ENCODE data around the gene TRMT11. TPM values are rescaled to one million over a fixed set of nuclear protein-coding genes. Genes with fewer than 3 reads are reported as not detected.

The TRMT11 gene
- total RNA-seq, 4 donors from 2014 or later: 23.6 to 152 (median 28.9) TPM

- H3K36me3 ChIP-seq: no peaks in the 10 kb centered on the region
- no peak overlapping the region for H3K27ac ChIP-seq
- H3K9me3 ChIP-seq: no peaks in the 10 kb centered on the region
- in situ Hi-C loops (cut with MboI; ENCODE audit: low pct_ligation_motif_present in 1 of 4, low pct_unique_long_range_greater_than_20kb in 1 of 4, low sequenced_read_pairs in 3 of 4): no loop called here
- DNase-seq: no peak
- no peaks in the 10 kb centered on the region for H3K27me3 ChIP-seq
- WGBS, 2 donors (ENCODE audit: low coverage in 1 of 2): 41% methylated on average over 1 of the region's 1 CpG; no CpG with 5 or more reads in 1 of the 2 donors
- peaks cover 0 to 14% (median 5%) of the 10 kb centered on the region in 4 donors for H3K4me1 ChIP-seq
- no peak for TF ChIP-seq POLR2AphosphoS5 (IDR thresholded peaks at IDR 0.05)
- TF ChIP-seq CTCF (IDR thresholded peaks at IDR 0.05): no peak
- no peak for TF ChIP-seq EP300 (IDR thresholded peaks at IDR 0.05; ENCODE audit: low read depth)
- TF ChIP-seq POLR2A (IDR thresholded peaks at IDR 0.05): no peak
- intact Hi-C loops (cut with DNase I; ENCODE audit: low total_unique reads): no loop called here
- H3K4me3 ChIP-seq: no peak overlapping the region
Observed at GRCh38 chr6:126052485-126052884, 66.1 kb downstream of the TRMT11 start.

- Histone ChIP-seq H3K4me1 (peaks cover 0 to 14% (median 5%) of the 10 kb centered on the region in 4 donors), H3K4me3 (no peak overlapping the region), H3K9me3 (no peaks in the 10 kb centered on the region), H3K27ac (peak overlapping the region in 1 of 4 donors; percentile 55), H3K36me3 (no peaks in the 10 kb centered on the region), H3K27me3 (no peaks in the 10 kb centered on the region)
- DNase-seq: no peak
- 59 to 80% methylated on average over 1 to 4 of the region's 4 CpGs for WGBS, 2 donors (ENCODE audit: low coverage in 1 of 2)
- in situ Hi-C loops (cut with MboI; ENCODE audit: low pct_ligation_motif_present in 1 of 4, low pct_unique_long_range_greater_than_20kb in 1 of 4, low sequenced_read_pairs in 3 of 4): no loop called here
- intact Hi-C loops (cut with DNase I; ENCODE audit: low total_unique reads): no loop called here
- TF ChIP-seq POLR2A (IDR thresholded peaks at IDR 0.05) (no peak), CTCF (IDR thresholded peaks at IDR 0.05) (no peak), EP300 (IDR thresholded peaks at IDR 0.05; ENCODE audit: low read depth) (no peak), POLR2AphosphoS5 (IDR thresholded peaks at IDR 0.05) (no peak)
Observed at GRCh38 chr6:126054258-126054702, 67.9 kb downstream of the TRMT11 start.

- Histone ChIP-seq H3K27ac (peak overlapping the region in 1 of 4 donors; percentile 55), H3K9me3 (no peaks in the 10 kb centered on the region), H3K4me3 (no peak overlapping the region), H3K4me1 (peaks cover 0 to 14% (median 5%) of the 10 kb centered on the region in 4 donors), H3K27me3 (no peaks in the 10 kb centered on the region), H3K36me3 (no peaks in the 10 kb centered on the region)
- intact Hi-C loops (cut with DNase I; ENCODE audit: low total_unique reads): no loop called here
- DNase-seq: no peak
- 58 to 88% methylated on average over 3 to 4 of the region's 4 CpGs for WGBS, 2 donors (ENCODE audit: low coverage in 1 of 2)
- in situ Hi-C loops (cut with MboI; ENCODE audit: low pct_ligation_motif_present in 1 of 4, low pct_unique_long_range_greater_than_20kb in 1 of 4, low sequenced_read_pairs in 3 of 4): no loop called here
- TF ChIP-seq EP300 (IDR thresholded peaks at IDR 0.05; ENCODE audit: low read depth): no peak
- TF ChIP-seq POLR2A (IDR thresholded peaks at IDR 0.05): no peak
- no peak for TF ChIP-seq POLR2AphosphoS5 (IDR thresholded peaks at IDR 0.05)
- no peak for TF ChIP-seq CTCF (IDR thresholded peaks at IDR 0.05)
Observed at GRCh38 chr6:126054802-126055201, 68.5 kb downstream of the TRMT11 start.

GRCh38 chr6:126055449-126055848, 69.1 kb downstream of the TRMT11 start:
- Histone ChIP-seq H3K36me3 (no peaks in the 10 kb centered on the region), H3K27ac (peak overlapping the region in 1 of 4 donors; percentile 55), H3K4me1 (peaks cover 0 to 14% (median 5%) of the 10 kb centered on the region in 4 donors), H3K4me3 (no peak overlapping the region), H3K9me3 (no peaks in the 10 kb centered on the region), H3K27me3 (no peaks in the 10 kb centered on the region)
- in situ Hi-C loops (cut with MboI; ENCODE audit: low pct_ligation_motif_present in 1 of 4, low pct_unique_long_range_greater_than_20kb in 1 of 4, low sequenced_read_pairs in 3 of 4): no loop called here
- intact Hi-C loops (cut with DNase I; ENCODE audit: low total_unique reads): no loop called here
- TF ChIP-seq CTCF (IDR thresholded peaks at IDR 0.05) (no peak), POLR2AphosphoS5 (IDR thresholded peaks at IDR 0.05) (no peak), POLR2A (IDR thresholded peaks at IDR 0.05) (no peak), EP300 (IDR thresholded peaks at IDR 0.05; ENCODE audit: low read depth) (no peak)
- WGBS, 2 donors (ENCODE audit: low coverage in 1 of 2): 28 to 56% methylated on average over 4 of the region's 4 CpGs
- DNase-seq: no peak

Measured in transverse colon (tissue), 4 donors.